Raji (cell line): Measurements from ENCODE around the gene PYDC1.

Source experiments
- POLR2A ChIP-seq: IDR thresholded peaks from 2 replicates; pipeline ENCODE4 v1.6.1; 2011; ENCODE audit warnings: low read depth, low read length, control low read depth; ENCODE audit not compliant: insufficient read depth

PYDC1 gene

GRCh38 chr16:31216422-31217135, at the start of gene PYDC1:
PYDC1 (minus strand) TSS chr16:31217135; CDS start chr16:31217028, 107 bp downstream.
- TF ChIP-seq POLR2A = no peak

DNA sequence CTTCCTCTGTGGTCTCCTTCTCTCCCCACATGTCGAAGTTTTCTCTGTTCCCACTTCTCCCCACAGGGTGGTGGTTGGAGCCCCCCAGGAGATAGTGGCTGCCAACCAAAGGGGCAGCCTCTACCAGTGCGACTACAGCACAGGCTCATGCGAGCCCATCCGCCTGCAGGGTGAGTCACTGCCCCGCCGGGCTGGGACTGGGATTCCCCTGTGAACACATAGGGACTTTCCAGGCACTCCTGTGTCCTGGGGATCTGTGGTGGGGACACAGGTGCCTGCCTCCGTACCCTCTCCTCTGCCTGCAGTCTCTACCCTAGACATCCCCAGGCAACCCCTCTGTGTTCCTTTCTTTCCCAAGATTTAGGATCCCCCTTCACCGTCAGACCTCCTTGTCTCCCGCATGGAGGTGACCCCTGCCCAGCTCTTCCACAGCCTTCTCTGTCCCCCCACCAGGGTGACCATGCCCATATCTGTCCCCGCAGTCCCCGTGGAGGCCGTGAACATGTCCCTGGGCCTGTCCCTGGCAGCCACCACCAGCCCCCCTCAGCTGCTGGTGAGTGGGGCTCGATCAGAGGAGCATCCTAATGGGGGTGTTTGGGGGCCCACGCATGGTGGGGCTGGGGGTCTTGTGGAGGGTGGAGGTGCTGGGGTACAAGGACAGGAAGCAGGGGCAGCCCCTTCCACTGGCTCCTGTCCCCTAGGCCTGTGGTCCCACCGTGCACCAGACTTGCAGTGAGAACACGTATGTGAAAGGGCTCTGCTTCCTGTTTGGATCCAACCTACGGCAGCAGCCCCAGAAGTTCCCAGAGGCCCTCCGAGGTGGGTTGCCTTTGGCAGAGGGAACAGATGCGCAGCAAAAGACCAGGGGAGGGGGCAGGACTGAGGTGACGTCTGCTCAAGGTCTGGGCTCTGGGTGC, 48.7 kb upstream of the PYDC1 start:
- no peak for TF ChIP-seq POLR2A

DNA sequence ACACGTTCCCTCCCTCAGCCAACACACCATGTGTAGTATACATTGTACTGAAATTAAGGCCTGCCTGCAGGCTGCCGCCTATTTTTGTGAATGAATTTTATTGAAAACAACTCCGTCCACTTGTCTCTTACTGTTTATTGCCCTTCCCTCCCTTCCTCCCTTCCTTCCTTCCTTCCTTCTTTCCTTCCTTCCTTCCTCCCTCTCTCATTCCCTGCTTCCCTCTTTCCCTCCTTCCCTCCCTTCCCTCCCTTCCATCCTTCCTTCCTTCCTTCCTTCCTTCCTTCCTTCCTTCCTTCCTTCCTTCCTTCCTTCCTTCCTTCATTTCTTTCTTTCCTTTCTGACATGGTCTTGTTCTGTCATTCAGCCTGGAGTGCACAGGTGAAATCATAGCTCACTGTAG, 45.1 kb upstream of the PYDC1 start:
- no peak for TF ChIP-seq POLR2A

- no peak for TF ChIP-seq POLR2A
These were observed 43.4 kb upstream of the PYDC1 start for GRCh38 chr16:31260136-31260931.

GRCh38 chr16:31258366-31258765, 41.4 kb upstream of the PYDC1 start:
- no peak for TF ChIP-seq POLR2A

DNA sequence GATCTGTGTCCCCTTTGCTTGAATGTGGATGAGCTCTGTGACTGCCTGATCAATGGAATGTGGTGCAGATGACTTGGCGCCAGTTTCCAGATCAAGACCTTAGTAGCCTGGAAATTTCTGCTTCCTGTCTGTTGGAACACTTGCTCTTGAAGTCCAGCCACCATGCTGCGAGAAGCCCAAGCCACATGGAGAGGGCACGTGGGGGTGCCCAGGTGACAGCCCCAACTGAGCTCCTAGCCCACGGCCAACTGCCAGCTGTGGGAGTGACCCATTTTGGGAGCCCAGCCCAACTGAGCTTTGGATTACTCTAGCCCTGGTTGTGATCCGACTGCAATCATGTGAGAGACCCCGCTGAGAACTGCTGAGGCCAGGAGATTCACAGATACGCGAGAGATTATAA, 39.5 kb upstream of the PYDC1 start:
- TF ChIP-seq POLR2A = no peak

DNA sequence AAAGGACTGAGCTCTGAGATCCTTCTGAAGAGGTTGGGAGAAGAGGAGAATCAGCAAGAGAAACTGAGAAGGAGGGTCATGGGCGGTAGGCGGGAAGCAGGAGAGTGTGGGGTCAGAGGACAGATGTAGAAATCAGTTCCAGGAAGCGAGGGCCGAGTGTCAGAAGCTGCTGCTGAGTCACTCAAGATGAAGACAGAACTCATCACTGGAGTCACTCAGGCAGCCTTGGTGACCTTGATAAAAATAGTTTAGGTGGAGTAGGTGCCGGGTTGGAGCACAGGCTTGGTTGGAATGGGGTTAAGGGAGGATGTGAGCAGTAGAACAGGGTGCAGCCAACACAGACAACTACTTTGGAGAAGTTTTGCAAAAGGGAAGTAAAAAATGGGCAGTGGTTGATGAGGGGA, 36.7 kb upstream of the PYDC1 start:
- TF ChIP-seq POLR2A = no peak

GRCh38 chr16:31251435-31251834, 34.5 kb upstream of the PYDC1 start:
- no peak for TF ChIP-seq POLR2A

DNA sequence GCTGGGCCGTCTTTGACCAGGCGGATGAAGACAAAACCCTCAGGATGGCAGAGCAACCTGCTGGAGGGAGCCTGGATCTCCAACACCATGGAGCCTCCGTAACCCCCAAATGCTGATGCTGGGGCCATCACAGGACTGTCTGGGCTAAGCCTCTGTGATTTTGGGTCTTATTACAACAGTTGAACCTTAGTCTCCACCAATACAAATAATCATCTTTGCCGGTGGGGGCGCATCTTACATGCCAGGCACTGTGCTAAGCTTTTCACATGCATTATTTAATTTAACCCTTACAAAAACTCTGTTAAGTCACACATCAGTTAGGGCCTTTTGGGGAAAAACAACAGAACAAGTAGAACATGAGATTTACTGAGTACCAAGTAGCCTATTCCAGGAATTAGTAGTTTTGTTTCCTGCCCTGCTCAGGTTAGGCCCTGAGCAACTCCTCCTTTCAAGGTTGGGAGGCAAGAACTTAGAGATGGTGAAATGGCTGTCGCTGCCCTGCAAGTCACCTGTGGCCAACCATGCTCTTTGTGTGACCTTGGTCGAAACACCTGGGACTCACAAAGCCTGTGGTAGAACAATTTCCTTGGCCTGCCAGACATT, 33.9 kb upstream of the PYDC1 start:
- no peak for TF ChIP-seq POLR2A

DNA sequence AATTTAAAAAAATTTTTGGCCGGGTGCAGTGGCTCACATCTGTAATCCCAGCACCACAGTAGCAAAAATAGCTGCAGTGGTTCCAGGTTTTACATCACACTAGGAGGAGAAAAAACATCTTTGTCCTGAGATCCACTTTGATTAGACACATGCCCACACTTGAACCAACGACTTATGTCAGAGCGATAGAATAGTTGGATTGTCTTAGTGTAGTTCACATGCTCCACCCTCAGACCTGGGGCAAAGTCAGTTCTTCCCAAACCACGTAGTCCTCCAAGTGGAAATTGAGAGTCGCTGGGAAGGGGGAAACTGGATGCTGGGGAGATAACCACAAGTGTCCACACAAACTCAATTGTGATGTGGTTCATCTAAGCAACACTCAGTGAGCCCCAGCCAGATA, 31.4 kb upstream of the PYDC1 start:
- no peak for TF ChIP-seq POLR2A

DNA sequence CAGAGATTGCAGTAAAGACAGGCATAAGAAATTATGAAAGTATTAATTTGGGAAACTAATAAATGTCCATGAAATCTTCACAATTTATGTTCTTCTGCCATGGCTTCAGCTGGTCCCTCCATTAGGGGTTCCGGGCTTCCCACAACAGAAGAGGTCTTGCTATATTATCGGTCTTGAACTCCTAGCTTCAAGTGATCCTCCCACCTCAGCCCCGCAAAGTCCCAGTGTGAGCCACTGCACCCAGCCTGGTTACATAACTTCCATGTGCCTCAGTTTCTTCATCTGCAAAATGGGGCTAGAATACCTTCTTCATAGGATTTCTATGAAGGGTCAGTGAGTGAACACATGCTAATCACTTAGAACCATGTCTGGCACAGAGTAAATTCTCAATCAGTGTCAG, 29.4 kb upstream of the PYDC1 start:
- TF ChIP-seq POLR2A = no peak

GRCh38 chr16:31243734-31244670, 27.1 kb upstream of the PYDC1 start:
- no peak for TF ChIP-seq POLR2A

DNA sequence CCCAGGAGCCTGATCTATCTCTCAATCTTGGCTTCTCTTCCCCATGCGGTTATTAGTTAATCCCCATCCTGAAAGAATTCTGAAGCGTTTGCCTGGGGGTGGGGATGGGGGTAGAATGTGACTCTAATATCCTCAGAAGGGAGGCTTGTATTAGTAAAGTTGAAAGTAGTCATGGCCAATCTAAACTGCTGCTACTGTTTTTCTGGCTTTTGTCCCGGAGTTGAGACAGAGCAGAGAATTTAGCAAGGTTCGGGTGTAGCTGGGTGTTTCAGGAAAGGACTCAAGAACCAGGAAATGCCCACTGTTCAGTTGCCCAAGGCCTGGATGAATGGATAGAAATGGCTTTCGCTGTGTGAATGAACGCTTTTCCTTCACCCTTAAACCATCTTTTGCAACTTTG, 25.3 kb upstream of the PYDC1 start:
- no peak for TF ChIP-seq POLR2A

- TF ChIP-seq POLR2A = no peak
These were observed 21.1 kb upstream of the PYDC1 start for GRCh38 chr16:31238041-31238440.
